ENCODE measurements around the gene SGMS1.
"Not testable (repeated sequence)": the region's sequence is repeated elsewhere in the genome, so short reads cannot be mapped to it uniquely, and the experiment has no call there.

SGMS1 gene

DNA sequence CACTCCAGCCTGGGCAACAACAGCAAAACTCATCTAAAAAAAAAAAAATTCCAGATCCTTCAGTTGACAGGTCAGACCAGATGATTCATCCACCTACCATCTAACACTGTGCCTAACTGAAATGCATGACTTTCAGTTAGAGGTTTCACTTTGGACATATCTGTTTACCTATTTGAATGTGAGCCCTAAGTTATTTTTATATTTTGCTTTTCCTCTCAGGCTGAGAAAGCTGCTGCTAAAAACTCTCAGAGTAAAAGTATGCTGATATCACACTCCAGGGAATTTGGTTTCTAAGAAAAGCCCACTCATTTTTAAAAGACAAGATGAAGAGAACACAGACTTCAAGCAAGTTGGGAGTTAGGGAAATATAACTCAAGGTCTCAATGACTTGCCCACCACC is 126.0 kb downstream of the SGMS1 start:
- no peak for TF ChIP-seq EZH2phosphoT487 (IDR thresholded peaks at IDR 0.05; ENCODE audit: borderline replicate concordance, low read length)
- TF ChIP-seq, protein P1, sequence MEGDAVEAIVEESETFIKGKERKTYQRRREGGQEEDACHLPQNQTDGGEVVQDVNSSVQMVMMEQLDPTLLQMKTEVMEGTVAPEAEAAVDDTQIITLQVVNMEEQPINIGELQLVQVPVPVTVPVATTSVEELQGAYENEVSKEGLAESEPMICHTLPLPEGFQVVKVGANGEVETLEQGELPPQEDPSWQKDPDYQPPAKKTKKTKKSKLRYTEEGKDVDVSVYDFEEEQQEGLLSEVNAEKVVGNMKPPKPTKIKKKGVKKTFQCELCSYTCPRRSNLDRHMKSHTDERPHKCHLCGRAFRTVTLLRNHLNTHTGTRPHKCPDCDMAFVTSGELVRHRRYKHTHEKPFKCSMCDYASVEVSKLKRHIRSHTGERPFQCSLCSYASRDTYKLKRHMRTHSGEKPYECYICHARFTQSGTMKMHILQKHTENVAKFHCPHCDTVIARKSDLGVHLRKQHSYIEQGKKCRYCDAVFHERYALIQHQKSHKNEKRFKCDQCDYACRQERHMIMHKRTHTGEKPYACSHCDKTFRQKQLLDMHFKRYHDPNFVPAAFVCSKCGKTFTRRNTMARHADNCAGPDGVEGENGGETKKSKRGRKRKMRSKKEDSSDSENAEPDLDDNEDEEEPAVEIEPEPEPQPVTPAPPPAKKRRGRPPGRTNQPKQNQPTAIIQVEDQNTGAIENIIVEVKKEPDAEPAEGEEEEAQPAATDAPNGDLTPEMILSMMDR (IDR thresholded peaks at IDR 0.05; ENCODE audit: low read depth, low read length, poor library complexity, severe bottlenecking), result no peak
- Histone ChIP-seq H3K36me3 (ENCODE audit: control insufficient read depth, low read length) (no peaks in the 10 kb centered on the region), H3K4me1 (ENCODE audit: control insufficient read depth, low read length) (peaks cover 10% of the 10 kb centered on the region), H3K4me2 (ENCODE audit: low read length) (no peak overlapping the region), H3K27me3 (ENCODE audit: control insufficient read depth, low read length) (no peaks in the 10 kb centered on the region), H4K20me1 (ENCODE audit: control insufficient read depth, insufficient read depth, low read depth, low read length) (no peaks in the 10 kb centered on the region), H3K9me3 (ENCODE audit: control insufficient read depth, insufficient read depth, low read length) (no peaks in the 10 kb centered on the region), H3K79me2 (ENCODE audit: control insufficient read depth, low read length) (no peaks in the 10 kb centered on the region), H3F3A (ENCODE audit: control insufficient read depth, insufficient read depth) (no peaks in the 10 kb centered on the region), H3K4me3 (ENCODE audit: low read length) (no peak overlapping the region), H3K27ac (ENCODE audit: low read depth, low read length) (no peak overlapping the region), H3K9me2 (replicated peaks; ENCODE audit: control insufficient read depth, low read length) (no peaks in the 10 kb centered on the region)

DNA sequence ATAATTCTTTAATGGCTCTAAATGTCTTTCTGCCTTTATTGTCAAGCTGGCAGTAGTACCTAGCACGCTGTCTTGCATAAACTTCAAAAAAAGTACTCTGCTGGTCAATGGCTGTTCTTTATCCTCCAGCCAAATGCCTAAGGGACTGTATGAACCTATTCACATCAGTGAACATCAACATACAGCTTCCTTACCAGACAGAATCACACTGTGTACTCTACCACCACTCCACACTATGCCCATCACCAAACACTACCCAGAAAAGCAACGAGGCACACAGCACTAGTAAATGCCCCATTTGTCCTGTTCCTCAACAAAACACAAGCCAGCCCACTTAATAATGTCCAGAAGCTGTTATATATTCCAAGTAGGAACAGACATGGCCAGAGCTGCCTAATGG is 127.5 kb downstream of the SGMS1 start:
- Histone ChIP-seq H3K9me3 (ENCODE audit: control insufficient read depth, insufficient read depth, low read length) (no peaks in the 10 kb centered on the region), H3K4me2 (ENCODE audit: low read length) (no peak overlapping the region), H3K36me3 (ENCODE audit: control insufficient read depth, low read length) (no peaks in the 10 kb centered on the region), H3K4me3 (ENCODE audit: low read length) (no peak overlapping the region), H3F3A (ENCODE audit: control insufficient read depth, insufficient read depth) (no peaks in the 10 kb centered on the region), H3K79me2 (ENCODE audit: control insufficient read depth, low read length) (no peaks in the 10 kb centered on the region), H3K4me1 (ENCODE audit: control insufficient read depth, low read length) (no peaks in the 10 kb centered on the region), H3K27ac (ENCODE audit: low read depth, low read length) (no peak overlapping the region), H3K9me2 (replicated peaks; ENCODE audit: control insufficient read depth, low read length) (no peaks in the 10 kb centered on the region), H4K20me1 (ENCODE audit: control insufficient read depth, insufficient read depth, low read depth, low read length) (no peaks in the 10 kb centered on the region), H3K27me3 (ENCODE audit: control insufficient read depth, low read length) (no peaks in the 10 kb centered on the region)
- TF ChIP-seq, protein P1 (IDR thresholded peaks at IDR 0.05; ENCODE audit: low read depth, low read length, poor library complexity, severe bottlenecking), result no peak
- no peak for TF ChIP-seq EZH2phosphoT487 (IDR thresholded peaks at IDR 0.05; ENCODE audit: borderline replicate concordance, low read length)

DNA sequence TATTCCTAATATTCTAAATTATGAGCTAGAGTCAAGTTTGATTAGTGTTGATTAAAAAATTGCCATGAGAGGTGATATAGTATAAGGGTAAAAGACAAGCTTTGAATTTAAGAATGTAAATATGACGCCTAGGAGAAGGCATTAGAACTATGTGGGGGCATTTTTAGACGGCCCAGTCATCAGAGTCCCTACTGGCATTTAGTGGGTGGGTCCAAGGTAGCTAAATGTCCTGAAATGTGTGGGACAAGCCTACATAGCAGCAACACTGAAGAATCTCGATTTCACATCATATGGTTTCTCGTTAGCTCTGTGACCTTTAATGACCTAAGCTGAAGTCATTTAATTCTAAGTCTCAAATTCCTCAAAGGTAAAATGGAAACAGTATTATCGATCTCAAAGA is 133.5 kb downstream of the SGMS1 start:
- Histone ChIP-seq H3F3A (ENCODE audit: control insufficient read depth, insufficient read depth) (no peaks in the 10 kb centered on the region), H4K20me1 (ENCODE audit: control insufficient read depth, insufficient read depth, low read depth, low read length) (no peaks in the 10 kb centered on the region), H3K4me1 (ENCODE audit: control insufficient read depth, low read length) (peaks cover under 1% of the 10 kb centered on the region; the same call in 1 of the 2 replicates), H3K9me3 (ENCODE audit: control insufficient read depth, insufficient read depth, low read length) (no peaks in the 10 kb centered on the region), H3K9me2 (replicated peaks; ENCODE audit: control insufficient read depth, low read length) (no peaks in the 10 kb centered on the region), H3K4me3 (ENCODE audit: low read length) (no peak overlapping the region), H3K27me3 (ENCODE audit: control insufficient read depth, low read length) (no peaks in the 10 kb centered on the region), H3K4me2 (ENCODE audit: low read length) (no peak overlapping the region), H3K27ac (ENCODE audit: low read depth, low read length) (no peak overlapping the region), H3K79me2 (ENCODE audit: control insufficient read depth, low read length) (no peaks in the 10 kb centered on the region), H3K36me3 (ENCODE audit: control insufficient read depth, low read length) (no peaks in the 10 kb centered on the region)
- TF ChIP-seq, protein P1 (IDR thresholded peaks at IDR 0.05; ENCODE audit: low read depth, low read length, poor library complexity, severe bottlenecking), result no peak
- TF ChIP-seq EZH2phosphoT487 (IDR thresholded peaks at IDR 0.05; ENCODE audit: borderline replicate concordance, low read length), result no peak

DNA sequence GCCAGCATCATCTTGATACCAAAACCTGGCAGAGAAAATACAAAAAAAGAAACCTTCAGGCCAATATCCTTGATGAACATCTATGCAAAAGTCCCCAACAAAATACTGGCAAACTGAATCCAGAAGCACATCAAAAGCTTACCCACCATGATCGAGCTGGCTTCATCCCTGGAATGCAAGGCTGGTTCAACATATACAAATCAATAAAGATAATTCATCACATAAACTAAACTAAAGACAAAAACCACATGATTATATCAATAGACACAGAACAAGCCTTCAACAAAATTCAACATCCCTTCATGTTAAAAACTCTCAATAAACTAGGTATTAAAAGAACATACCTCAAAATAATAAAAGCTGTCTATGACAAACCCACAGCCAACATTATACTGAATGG is 139.2 kb downstream of the SGMS1 start:
- H3K4me2 ChIP-seq (ENCODE audit: low read length); H3K27ac ChIP-seq (ENCODE audit: low read depth, low read length); H4K20me1 ChIP-seq (ENCODE audit: control insufficient read depth, insufficient read depth, low read depth, low read length); H3K79me2 ChIP-seq (ENCODE audit: control insufficient read depth, low read length); H3K4me3 ChIP-seq (ENCODE audit: low read length); H3F3A ChIP-seq (ENCODE audit: control insufficient read depth, insufficient read depth); H3K9me3 ChIP-seq (ENCODE audit: control insufficient read depth, insufficient read depth, low read length); H3K27me3 ChIP-seq (ENCODE audit: control insufficient read depth, low read length); H3K4me1 ChIP-seq (ENCODE audit: control insufficient read depth, low read length); H3K9me2 ChIP-seq (replicated peaks; ENCODE audit: control insufficient read depth, low read length); H3K36me3 ChIP-seq (ENCODE audit: control insufficient read depth, low read length): not testable (repeated sequence)

Measured in DOHH2 (cell line).